LHCN-M2 (cell line): ENCODE results near the gene LHX3. TPM values are rescaled to one million over a fixed set of nuclear protein-coding genes. Genes with fewer than 3 reads are reported as not detected.

ENCODE experiments used
- DNase-seq: peaks from one replicate; pipeline ENCODE4 v3.0.0-alpha.2; 2012; ENCODE audit warnings: low read depth
- total RNA-seq: library from RNA; depleted of rRNA; stranded (reverse); fragments of >200 nt; gene quantifications from 2 replicates; pipeline ENCODE4 v1.2.3, GENCODE V29; 2014

LHX3 gene
- total RNA-seq, 1 experiment from 2014 or later = not detected

DNA sequence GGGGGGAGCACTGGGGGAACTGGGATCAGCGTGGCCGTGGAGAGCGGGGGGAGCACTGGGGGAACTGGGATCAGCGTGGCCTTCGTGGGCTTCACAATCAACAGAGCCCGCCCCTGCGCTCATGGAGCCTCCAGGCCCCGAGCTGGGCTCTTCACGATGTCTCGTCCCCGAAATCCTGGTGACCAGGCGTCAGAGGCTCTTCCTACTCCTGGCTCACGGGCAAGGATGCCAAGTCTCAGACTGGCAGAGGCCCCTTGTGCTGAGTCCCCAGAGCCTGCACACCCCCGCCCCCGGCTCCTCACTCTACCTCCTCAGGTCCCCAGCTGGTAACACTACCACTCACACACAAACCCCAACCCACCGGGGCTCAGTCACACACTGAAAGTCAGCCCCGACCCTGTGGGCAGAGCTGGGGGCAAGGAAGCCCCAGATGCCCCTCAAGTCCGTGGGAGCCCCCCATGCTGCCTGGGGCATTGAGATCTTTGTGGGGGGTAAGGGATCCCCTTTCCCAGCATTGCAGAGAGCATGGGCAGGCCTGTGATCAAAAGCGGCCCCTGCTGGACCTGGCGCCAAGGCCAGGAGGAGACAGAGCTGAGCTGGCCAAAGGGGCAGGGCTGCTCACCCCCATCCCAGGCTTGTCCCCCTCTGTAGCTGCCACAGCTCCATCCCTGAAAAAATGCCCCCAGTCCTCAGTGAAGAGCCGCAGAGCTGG lies 26.7 kb downstream of the LHX3 start:
- DNase-seq = no peak

DNA sequence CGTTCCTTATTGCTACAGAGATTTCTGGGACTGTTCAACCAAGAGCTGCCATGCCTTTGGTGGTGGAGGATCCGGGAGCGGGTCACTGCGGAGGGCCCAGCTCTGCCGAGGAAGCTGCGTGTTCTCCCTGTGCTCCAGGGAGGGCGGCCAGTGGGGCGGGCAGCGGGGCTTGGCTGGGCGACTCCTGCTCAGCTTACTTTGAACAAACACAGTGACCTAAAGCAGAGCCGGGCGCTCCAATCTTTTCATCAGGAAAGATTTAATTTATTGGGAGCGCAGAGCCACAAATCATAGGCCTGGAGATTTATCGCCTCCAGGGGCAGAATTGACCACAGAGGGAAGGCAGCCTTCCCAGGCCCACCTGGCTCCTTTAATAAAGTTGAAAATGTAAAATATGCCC lies 27.7 kb downstream of the LHX3 start:
- no peak for DNase-seq

- DNase-seq = no peak
These were observed 29.2 kb downstream of the LHX3 start for GRCh38 chr9:136175616-136176197.

GRCh38 chr9:136174779-136175615 lies 29.9 kb downstream of the LHX3 start:
- DNase-seq = no peak

- no peak for DNase-seq
These were observed 31.2 kb downstream of the LHX3 start for GRCh38 chr9:136173648-136174290.

DNA sequence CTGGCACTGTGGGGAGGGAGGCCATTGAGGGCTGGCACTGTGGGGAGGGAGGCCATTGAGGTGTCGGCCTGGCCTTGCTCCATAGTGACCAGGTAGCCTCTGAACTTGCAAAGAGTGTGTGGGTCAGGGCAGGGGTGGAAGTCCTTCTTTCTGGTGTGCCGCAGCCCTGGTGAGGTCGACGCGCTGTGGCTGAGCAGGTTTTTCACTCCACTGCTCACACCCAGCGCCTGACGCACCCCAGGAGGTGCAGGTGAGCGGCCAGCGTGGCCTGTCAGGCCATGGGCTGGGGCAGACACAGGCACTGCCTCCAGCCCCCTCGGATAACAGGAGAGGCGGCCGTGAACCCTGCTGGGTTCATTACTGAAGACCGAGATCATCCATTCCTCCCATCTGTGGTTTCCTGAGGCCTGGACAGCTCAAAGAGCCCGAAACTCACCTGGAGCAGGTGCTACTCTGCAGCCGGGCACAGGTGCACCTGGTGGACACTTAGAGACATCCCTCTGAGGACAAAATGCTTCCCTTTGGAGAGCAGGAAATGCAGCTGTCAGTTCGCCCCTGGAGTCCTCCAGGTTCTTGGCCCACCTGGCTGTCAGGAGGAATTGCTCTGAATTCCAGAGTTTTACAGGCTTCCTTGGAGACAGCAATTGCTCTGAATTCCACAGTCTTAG lies 32.4 kb downstream of the LHX3 start:
- no peak for DNase-seq

DNA sequence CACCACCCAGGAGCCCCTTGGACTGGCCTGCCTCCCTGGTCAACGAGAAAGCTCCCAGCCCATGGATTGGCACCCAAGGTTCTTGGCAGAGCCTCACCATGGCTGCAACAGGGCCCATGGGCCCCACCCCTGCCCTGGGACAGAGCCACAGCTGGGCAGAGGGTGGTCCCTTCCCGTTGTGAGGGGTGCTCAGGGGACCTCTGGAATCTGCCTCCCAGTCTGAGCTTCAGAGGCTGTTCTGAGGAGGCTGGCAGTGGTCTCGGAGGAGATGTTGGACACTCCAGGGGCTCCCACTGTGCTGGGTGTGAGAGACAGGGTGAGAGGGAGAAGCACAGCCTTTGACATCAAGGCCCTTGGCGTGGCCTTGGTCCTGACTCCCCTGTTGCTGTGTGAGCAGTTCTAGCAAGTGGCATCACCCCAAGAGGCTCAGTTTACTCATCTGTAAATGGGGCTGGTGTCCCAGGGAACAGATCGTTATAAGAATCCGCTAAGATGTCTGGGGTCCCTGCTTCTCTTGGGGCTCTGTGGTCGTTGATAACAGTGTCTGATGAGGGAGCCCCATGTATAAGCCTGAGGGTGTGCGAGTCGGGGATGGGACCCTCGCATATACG lies 33.0 kb downstream of the LHX3 start:
- no peak for DNase-seq

DNA sequence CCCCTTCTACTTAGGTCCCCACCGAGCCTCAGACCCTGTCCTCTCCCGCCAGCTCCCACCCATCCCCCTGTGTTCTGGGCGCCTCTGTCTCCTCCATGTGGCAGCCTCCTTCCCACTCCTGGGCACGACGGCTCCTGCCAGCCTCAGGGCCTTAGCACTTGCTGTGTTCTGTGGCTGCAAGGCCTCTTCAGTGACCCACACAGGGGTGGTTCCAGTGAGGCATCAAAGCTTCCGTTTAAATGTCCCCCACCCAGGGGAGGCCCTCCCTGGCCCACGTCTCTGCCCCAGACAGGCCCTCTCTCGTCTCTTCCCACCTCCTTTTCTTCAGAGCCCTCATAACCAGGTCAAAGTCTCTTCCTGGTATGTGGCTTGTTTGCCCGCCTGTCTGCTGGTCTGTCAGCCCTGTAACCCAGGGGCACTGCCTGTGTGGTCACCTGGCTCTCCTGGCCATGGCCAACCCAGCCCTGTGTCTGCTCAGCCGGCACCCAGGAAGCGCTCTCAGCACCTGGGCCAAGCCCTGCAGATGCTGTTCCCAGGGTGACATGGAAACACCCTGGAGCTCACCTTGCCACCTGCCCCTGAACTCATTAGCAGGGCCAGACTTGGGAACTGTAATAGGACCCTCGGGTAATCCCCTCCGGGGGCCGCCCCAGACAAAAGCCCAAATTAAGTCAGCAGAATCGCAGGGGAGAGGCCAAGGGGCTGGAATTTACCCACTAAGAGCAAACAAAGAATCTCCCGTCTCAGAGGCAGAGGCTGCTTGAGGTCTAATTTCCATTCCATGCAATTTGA lies 33.7 kb downstream of the LHX3 start:
- no peak for DNase-seq

- DNase-seq = no peak
These were observed 34.7 kb downstream of the LHX3 start for GRCh38 chr9:136170006-136170901.

DNA sequence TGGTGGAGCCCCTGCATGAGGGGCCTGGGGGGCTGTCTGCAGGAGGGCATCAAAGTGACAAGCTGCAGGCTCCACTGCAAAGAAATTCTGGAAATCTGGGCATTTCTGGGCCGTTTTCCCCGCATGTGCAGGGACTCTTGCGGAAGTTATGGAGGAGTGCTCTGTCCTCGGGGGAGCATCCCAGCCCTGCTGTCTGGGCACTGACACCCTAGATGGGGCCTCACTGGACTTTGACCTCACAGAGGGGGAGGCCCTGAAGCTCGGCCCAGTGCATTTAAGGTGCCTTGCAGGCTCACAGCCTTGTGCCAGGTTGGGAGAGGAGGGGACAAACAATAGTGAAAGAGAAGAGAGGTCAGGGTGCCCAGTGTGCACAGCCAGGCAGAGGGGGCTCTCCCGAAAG lies 35.4 kb downstream of the LHX3 start:
- no peak for DNase-seq

- no peak for DNase-seq
These were observed 41.6 kb downstream of the LHX3 start for GRCh38 chr9:136163248-136163850.

DNA sequence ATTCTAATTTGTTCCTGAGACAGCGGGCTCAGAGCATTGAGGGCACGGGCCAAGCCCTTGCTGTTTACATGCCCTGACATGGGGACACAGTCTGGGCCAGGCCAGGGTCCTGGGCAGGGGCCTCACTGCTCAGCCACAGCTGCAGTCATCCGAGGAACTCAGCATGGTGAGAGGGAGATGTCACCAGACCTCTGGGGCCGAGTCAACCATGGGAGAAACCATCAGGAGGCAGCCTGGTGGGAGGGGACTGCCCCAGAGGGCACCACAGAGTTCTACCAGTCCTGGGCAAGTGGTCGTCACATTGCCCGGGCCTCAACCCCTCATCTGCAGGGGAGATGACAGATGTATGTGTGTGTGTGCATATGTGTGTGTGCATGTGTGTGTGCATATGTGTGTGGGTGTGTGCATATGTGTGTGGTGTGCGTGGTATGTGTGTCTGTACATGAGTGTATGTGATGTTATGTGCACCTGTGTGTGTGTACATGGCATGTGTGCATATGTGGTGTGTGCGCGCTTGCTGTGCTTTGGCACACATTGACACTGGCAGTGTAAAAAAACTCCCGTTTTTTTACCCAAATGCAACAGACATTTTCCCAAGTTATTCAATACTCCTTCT lies 43.8 kb downstream of the LHX3 start:
- no peak for DNase-seq

- DNase-seq = no peak
These were observed 44.5 kb downstream of the LHX3 start for GRCh38 chr9:136160381-136160841.

DNA sequence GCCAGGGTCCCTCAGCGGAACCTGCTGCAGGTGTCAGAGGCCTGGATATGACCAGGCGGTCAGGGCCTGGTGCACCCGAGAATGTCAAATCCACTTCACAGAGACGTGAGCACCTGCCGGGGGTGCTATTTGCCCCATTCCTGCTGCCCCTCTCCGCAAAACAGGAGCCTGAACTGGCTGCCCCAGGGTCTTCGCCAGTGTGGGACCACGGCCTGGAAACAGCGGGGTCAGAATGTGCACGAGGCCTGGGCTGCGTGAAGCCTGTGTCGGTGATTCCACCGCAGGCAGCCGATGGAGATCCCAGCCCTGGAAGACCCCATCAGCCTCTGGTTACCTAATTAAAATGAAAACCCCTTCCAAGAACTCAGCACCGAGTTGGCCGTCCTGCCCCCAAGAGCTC lies 45.1 kb downstream of the LHX3 start:
- DNase-seq = no peak

- no peak for DNase-seq
These were observed 47.3 kb downstream of the LHX3 start for GRCh38 chr9:136157477-136158265.

- no peak for DNase-seq
These were observed 48.5 kb downstream of the LHX3 start for GRCh38 chr9:136156209-136157120.
